Thyroid gland (tissue), 4 donors: ENCODE measurements around the gene GOLGA3. TPM values are rescaled to one million over a fixed set of nuclear protein-coding genes. Genes with fewer than 3 reads are reported as not detected.

Experiments
- DNase-seq, 2 donors: peaks; one replicate each; pipeline ENCODE4 v3.0.0-alpha.2; 2019
- H3K27ac ChIP-seq, 3 donors: fragments of 200-600 bp; sonication (generic); 1 replicate in 2 of 3; 2 replicates in 1 of 3; pipeline ENCODE4 v1.5.1; 2016 to 2019; ENCODE audit warnings: mild to moderate bottlenecking in 1 of 3, moderate library complexity in 1 of 3
- H3K27me3 ChIP-seq: fragments of 200-600 bp; sonication (generic); one replicate; pipeline ENCODE4 v1.5.1; 2019
- H3K36me3 ChIP-seq, 2 donors: fragments of 200-600 bp; sonication (generic); one replicate each; pipeline ENCODE4 v1.5.1; 2016 to 2019
- H3K4me1 ChIP-seq, 2 donors: fragments of 200-600 bp; sonication (generic); one replicate each; pipeline ENCODE4 v1.5.1; 2017 to 2019
- H3K4me3 ChIP-seq, 3 donors: fragments of 200-600 bp; sonication (generic); replicated peaks in 1 of 3; 1 replicate in 2 of 3; 2 replicates in 1 of 3; pipeline ENCODE4 v1.5.1; 2016; ENCODE audit warnings: mild to moderate bottlenecking in 1 of 3
- H3K9me3 ChIP-seq: fragments of 200-600 bp; sonication (generic); one replicate; pipeline ENCODE4 v1.5.1; 2017
- CTCF ChIP-seq, 6 experiments: fragments of 200-600 bp in 3 of 6; fragments of 450-650 bp in 3 of 6; sonication (generic) in 3 of 6; IDR thresholded peaks; one replicate each; pipeline ENCODE4 v1.5.1; 2016 to 2019; ENCODE audit warnings: antibody characterized with exemption in 6 of 6, mild to moderate bottlenecking in 2 of 6, inconsistent platforms in 1 of 6, moderate library complexity in 1 of 6
- POLR2A ChIP-seq, 2 donors: fragments of 450-650 bp; IDR thresholded peaks; one replicate each; pipeline ENCODE4 v1.6.1; 2017; ENCODE audit warnings: antibody characterized with exemption in 2 of 2, mild to moderate bottlenecking in 2 of 2, moderate library complexity in 1 of 2
- WGBS, 2 donors: methylation state at CpG; one replicate each; pipeline ENCODE4 v1.1.5; 2017; 5-methylcytosine and 5-hydroxymethylcytosine counted together
- intact Hi-C: fragments of 100-400 bp; cut with DNase I; formaldehyde crosslinking; loops from one replicate; pipeline ENCODE4 v1.15.1; 2023
- total RNA-seq, 4 donors: library from RNA; depleted of rRNA; stranded (reverse); fragments of >200 nt; gene quantifications; one replicate each; pipeline ENCODE4 v1.2.3, GENCODE V29; 2016

GOLGA3 gene
- total RNA-seq, 4 donors from 2014 or later, result 73.8 to 106 (median 88.8) TPM

DNA sequence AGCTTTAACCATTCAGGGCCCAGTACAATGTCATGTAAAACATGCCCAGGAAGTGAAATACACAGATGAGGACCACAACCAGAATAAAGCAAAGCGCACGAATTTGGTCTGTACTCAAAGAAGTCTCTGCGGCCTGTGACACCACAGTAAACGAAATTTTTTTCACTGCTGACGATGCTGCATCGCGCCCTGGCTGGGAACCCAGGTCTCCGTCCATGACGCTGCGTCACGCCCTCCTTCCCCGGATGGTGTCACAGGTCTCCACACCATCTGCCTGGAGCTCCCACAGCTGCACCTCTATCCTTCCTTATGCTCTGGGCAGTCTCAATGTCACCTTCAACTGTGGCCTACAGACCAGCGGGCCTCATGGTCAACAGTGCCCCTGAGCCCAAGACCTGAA, 84.8 kb downstream of the GOLGA3 start:
- H3K27ac ChIP-seq, result no peak overlapping the region

GRCh38 chr12:132741620-132742019, 87.0 kb downstream of the GOLGA3 start:
- no peaks in the 10 kb centered on the region for H3K9me3 ChIP-seq
- H3K4me3 ChIP-seq, result no peak overlapping the region
- no peaks in the 10 kb centered on the region for H3K27me3 ChIP-seq
- DNase-seq, result no peak
- H3K4me1 ChIP-seq, result no peaks in the 10 kb centered on the region
- 90 to 96% methylated on average over 8 of the region's 8 CpGs for WGBS, 2 donors
- no peak overlapping the region for H3K27ac ChIP-seq
- H3K36me3 ChIP-seq, result peaks cover 62 to 73% of the 10 kb centered on the region in 2 donors
- intact Hi-C loops, result no loop called here
- TF ChIP-seq POLR2A (IDR thresholded peaks at IDR 0.05) (no peak), CTCF (IDR thresholded peaks at IDR 0.05) (no peak)

More for the DNA sequence above, 84.8 kb downstream of the GOLGA3 start:
- WGBS, 2 donors, result 97 to 98% methylated on average over 13 of the region's 13 CpGs
- DNase-seq, result no peak
- H3K9me3 ChIP-seq, result no peaks in the 10 kb centered on the region
- intact Hi-C loops, result no loop called here
- no peak overlapping the region for H3K4me3 ChIP-seq
- H3K4me1 ChIP-seq, result no peaks in the 10 kb centered on the region
- peaks cover 77 to 82% of the 10 kb centered on the region in 2 donors for H3K36me3 ChIP-seq
- no peaks in the 10 kb centered on the region for H3K27me3 ChIP-seq
- TF ChIP-seq POLR2A (IDR thresholded peaks at IDR 0.05) (no peak), CTCF (IDR thresholded peaks at IDR 0.05) (no peak)

DNA sequence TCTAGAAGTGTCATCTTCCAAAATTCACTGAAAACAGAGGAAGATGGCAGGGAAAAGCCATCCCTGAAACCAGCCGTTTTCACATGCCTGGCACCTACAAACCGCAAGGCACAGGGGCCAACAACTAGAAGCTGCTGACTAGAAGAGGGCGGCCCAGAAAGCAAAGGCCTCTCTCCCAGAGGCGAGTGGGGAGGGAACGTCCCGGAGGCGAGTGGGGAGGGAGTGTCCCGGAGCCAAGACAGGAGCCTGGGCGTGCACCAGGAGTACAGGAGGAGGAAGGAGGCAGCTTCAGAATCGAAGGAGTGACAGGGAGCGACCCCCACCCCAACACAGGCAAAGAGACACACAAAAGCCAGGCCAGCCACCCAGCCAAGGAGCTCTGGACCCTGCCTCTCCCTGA, 88.0 kb downstream of the GOLGA3 start:
- Histone ChIP-seq H3K4me3 (no peak overlapping the region), H3K27ac (no peak overlapping the region), H3K4me1 (no peaks in the 10 kb centered on the region), H3K27me3 (no peaks in the 10 kb centered on the region), H3K9me3 (no peaks in the 10 kb centered on the region), H3K36me3 (peaks cover 68 to 74% of the 10 kb centered on the region in 2 donors)
- intact Hi-C loops, result no loop called here
- TF ChIP-seq POLR2A (IDR thresholded peaks at IDR 0.05) (no peak), CTCF (IDR thresholded peaks at IDR 0.05) (no peak)
- DNase-seq, result no peak
- WGBS, 2 donors, result 88 to 95% methylated on average over 11 of the region's 11 CpGs

- TF ChIP-seq CTCF (IDR thresholded peaks at IDR 0.05) (no peak), POLR2A (IDR thresholded peaks at IDR 0.05) (no peak)
- 93 to 94% methylated on average over 6 of the region's 6 CpGs for WGBS, 2 donors
- no peaks in the 10 kb centered on the region for H3K4me1 ChIP-seq
- DNase-seq, result no peak
- H3K9me3 ChIP-seq, result no peaks in the 10 kb centered on the region
- no peak overlapping the region for H3K4me3 ChIP-seq
- no peaks in the 10 kb centered on the region for H3K27me3 ChIP-seq
- intact Hi-C loops, result no loop called here
- no peak overlapping the region for H3K27ac ChIP-seq
- H3K36me3 ChIP-seq, result peaks cover 68 to 74% of the 10 kb centered on the region in 2 donors
Observed at GRCh38 chr12:132740313-132740646, 88.4 kb downstream of the GOLGA3 start.

DNA sequence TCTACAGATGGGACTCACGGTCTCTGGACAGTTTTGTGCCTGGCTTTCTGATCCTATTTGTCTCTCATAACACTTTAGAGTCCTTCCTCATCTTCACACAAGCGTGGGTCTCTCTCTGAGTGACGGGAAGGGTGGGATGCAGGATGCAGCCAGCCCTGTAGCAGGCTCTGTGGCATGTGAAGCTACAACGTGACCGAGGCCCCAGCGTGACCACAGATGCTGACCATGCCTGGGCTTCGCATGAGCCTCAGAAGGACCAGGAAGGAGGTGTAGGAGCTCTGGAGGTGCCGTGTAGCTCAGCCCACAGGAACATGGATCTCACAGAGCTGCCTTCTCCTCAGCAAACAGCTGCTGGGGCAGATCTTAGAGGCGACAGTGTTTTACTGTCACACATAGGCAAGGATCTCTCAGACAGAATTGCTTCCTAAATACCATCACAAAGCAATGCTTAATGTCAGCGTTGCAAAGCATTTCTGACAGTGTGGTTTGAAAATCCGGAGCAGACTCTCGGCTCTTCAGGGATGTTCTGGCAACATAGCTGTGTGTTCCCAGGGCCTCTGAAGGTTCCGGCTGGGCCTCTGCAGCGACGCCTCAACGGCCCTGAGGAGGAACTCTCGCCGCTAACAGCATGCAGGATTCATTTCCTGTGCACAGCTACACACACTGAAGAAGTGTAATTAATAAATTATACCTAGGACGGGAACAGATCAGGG, 88.9 kb downstream of the GOLGA3 start:
- Histone ChIP-seq H3K27me3 (no peaks in the 10 kb centered on the region), H3K9me3 (no peaks in the 10 kb centered on the region), H3K4me1 (no peaks in the 10 kb centered on the region), H3K36me3 (peaks cover 69 to 77% of the 10 kb centered on the region in 2 donors), H3K4me3 (no peak overlapping the region), H3K27ac (no peak overlapping the region)
- intact Hi-C loops, result no loop called here
- TF ChIP-seq POLR2A (IDR thresholded peaks at IDR 0.05) (no peak), CTCF (IDR thresholded peaks at IDR 0.05) (no peak)
- WGBS, 2 donors, result 91 to 93% methylated on average over 19 of the region's 19 CpGs
- no peak for DNase-seq
